NCI-H748 treated with DMSO at 0.1 percent for 48 hours (cell line): ENCODE measurements around the gene CATSPER4.
"Not testable (repeated sequence)": the region's sequence is repeated elsewhere in the genome, so short reads cannot be mapped to it uniquely, and the experiment has no call there.

Source experiments
- DNase-seq: peaks from one replicate; lab custom pipeline; 2025; lab: John Stamatoyannopoulos, UW

The CATSPER4 gene

GRCh38 chr1:26195805-26196204 is 5.4 kb downstream of the CATSPER4 start:
- DNase-seq, result no peak

GRCh38 chr1:26197301-26197700 is 6.9 kb downstream of the CATSPER4 start:
- no peak for DNase-seq

- no peak for DNase-seq
These were observed 7.4 kb downstream of the CATSPER4 start for GRCh38 chr1:26197813-26198212.

GRCh38 chr1:26200413-26200812 is 10.0 kb downstream of the CATSPER4 start:
- no peak for DNase-seq

GRCh38 chr1:26203642-26204318 is 13.4 kb downstream of the CATSPER4 start:
- DNase-seq, result no peak

- DNase-seq, result no peak
These were observed 19.9 kb downstream of the CATSPER4 start for GRCh38 chr1:26210147-26210870.

- no peak for DNase-seq
These were observed 22.3 kb downstream of the CATSPER4 start for GRCh38 chr1:26212726-26213125.

GRCh38 chr1:26213335-26213905 is 23.0 kb downstream of the CATSPER4 start:
- DNase-seq, result no peak

- no peak for DNase-seq
These were observed 24.8 kb downstream of the CATSPER4 start for GRCh38 chr1:26215246-26215645.

GRCh38 chr1:26218906-26219494 is 28.6 kb downstream of the CATSPER4 start:
- DNase-seq, result no peak

GRCh38 chr1:26220199-26220912 is 30.0 kb downstream of the CATSPER4 start:
- DNase-seq, result no peak

GRCh38 chr1:26221094-26221493 is 30.7 kb downstream of the CATSPER4 start:
- DNase-seq, result no peak

GRCh38 chr1:26224606-26225005 is 34.2 kb downstream of the CATSPER4 start:
- no peak for DNase-seq

GRCh38 chr1:26225033-26225831 is 34.8 kb downstream of the CATSPER4 start:
- DNase-seq, result peak; percentile 9

- DNase-seq, result not testable (repeated sequence)
These were observed 40.3 kb downstream of the CATSPER4 start for GRCh38 chr1:26230682-26231081.

- DNase-seq, result peak; percentile 91
These were observed 43.7 kb downstream of the CATSPER4 start, which contains the start of gene CEP85 for GRCh38 chr1:26233903-26234643. Gene CEP85 (plus strand): TSS chr1:26234200. CDS start chr1:26239784, 5,584 bp downstream.

- DNase-seq, result no peak
These were observed 44.4 kb downstream of the CATSPER4 start for GRCh38 chr1:26234644-26235370.

GRCh38 chr1:26237230-26237966 is 47.0 kb downstream of the CATSPER4 start:
- DNase-seq, result no peak

- DNase-seq, result no peak
These were observed 49.5 kb downstream of the CATSPER4 start for GRCh38 chr1:26239936-26240335.
